Measurements from ENCODE around the gene SIRT2. TPM values are rescaled to one million over a fixed set of nuclear protein-coding genes. Genes with fewer than 3 reads are reported as not detected.
"Not testable (repeated sequence)": the region's sequence is repeated elsewhere in the genome, so short reads cannot be mapped to it uniquely, and the experiment has no call there.

The SIRT2 gene
- total RNA-seq, 1 donor from 2014 or later = 91.3 TPM

DNA sequence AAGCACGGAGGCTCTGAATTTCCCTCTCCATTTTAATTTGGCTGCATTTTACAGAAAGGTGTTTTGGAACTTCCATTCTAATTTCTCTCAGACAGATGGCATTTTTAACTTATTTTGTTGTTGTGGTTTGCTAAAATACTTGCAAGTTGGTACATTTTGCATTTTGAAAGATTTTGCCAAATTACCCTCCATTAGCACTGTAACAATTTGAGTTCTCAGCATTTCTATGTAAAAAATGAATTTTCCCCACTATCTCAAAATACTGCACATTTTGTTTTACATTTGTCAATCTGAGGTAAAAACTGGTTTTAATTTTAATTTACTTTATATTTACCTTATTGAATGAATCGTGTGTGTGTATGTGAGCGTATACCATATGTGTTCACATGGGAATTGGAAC lies 42.6 kb downstream of the SIRT2 start:
- Mint-ChIP-seq H3K27ac (ENCODE audit: unreplicated experiment) (peak overlapping the region; percentile 68), H3K36me3 (ENCODE audit: unreplicated experiment) (peaks cover 5% of the 10 kb centered on the region), H3K4me1 (ENCODE audit: low read depth, unreplicated experiment) (peaks cover 9% of the 10 kb centered on the region), H3K9me3 (ENCODE audit: unreplicated experiment) (peaks cover 9% of the 10 kb centered on the region), H3K27me3 (ENCODE audit: unreplicated experiment) (peaks cover 10% of the 10 kb centered on the region), H3K4me3 (ENCODE audit: unreplicated experiment) (no peak overlapping the region)
- TF ChIP-seq, protein P1, sequence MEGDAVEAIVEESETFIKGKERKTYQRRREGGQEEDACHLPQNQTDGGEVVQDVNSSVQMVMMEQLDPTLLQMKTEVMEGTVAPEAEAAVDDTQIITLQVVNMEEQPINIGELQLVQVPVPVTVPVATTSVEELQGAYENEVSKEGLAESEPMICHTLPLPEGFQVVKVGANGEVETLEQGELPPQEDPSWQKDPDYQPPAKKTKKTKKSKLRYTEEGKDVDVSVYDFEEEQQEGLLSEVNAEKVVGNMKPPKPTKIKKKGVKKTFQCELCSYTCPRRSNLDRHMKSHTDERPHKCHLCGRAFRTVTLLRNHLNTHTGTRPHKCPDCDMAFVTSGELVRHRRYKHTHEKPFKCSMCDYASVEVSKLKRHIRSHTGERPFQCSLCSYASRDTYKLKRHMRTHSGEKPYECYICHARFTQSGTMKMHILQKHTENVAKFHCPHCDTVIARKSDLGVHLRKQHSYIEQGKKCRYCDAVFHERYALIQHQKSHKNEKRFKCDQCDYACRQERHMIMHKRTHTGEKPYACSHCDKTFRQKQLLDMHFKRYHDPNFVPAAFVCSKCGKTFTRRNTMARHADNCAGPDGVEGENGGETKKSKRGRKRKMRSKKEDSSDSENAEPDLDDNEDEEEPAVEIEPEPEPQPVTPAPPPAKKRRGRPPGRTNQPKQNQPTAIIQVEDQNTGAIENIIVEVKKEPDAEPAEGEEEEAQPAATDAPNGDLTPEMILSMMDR (IDR thresholded peaks at IDR 0.05; ENCODE audit: partially characterized antibody, unreplicated experiment) = no peak
- DNase-seq = no peak

DNA sequence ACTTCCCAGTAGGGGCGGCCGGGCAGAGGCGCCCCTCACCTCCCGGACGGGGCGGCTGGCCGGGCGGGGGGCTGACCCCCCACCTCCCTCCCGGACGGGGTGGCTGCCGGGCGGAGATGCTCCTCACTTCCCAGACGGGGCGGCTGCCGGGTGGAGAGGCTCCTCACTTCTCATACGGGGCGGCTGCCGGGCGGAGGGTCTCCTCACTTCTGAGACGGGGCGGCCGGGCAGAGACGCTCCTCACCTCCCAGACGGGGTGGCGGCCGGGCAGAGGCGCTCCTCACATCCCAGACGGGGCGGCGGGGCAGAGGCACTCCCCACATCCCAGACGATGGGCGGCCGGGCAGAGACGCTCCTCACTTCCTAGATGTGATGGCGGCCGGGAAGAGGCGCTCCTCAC lies 43.7 kb downstream of the SIRT2 start:
- not testable (repeated sequence) for DNase-seq; H3K4me1 Mint-ChIP-seq (ENCODE audit: low read depth, unreplicated experiment); H3K4me3 Mint-ChIP-seq (ENCODE audit: unreplicated experiment); H3K36me3 Mint-ChIP-seq (ENCODE audit: unreplicated experiment); H3K27ac Mint-ChIP-seq (ENCODE audit: unreplicated experiment)
- Mint-ChIP-seq H3K9me3 (ENCODE audit: unreplicated experiment) (peaks cover 12% of the 10 kb centered on the region), H3K27me3 (ENCODE audit: unreplicated experiment) (peaks cover 12% of the 10 kb centered on the region)

DNA sequence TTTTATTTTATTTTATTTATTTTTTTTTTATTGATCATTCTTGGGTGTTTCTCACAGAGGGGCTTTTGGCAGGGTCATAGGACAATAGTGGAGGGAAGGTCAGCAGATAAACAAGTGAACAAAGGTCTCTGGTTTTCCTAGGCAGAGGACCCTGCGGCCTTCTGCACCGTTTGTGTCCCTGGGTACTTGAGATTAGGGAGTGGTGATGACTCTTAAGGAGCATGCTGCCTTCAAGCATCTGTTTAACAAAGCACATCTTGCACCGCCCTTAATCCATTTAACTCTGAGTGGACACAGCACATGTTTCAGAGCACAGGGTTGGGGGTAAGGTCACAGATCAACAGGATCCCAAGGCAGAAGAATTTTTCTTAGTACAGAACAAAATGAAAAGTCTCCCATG lies 44.5 kb downstream of the SIRT2 start:
- not testable (repeated sequence) for H3K4me1 Mint-ChIP-seq (ENCODE audit: low read depth, unreplicated experiment); H3K36me3 Mint-ChIP-seq (ENCODE audit: unreplicated experiment); H3K4me3 Mint-ChIP-seq (ENCODE audit: unreplicated experiment); DNase-seq
- Mint-ChIP-seq H3K27me3 (ENCODE audit: unreplicated experiment) (peaks cover 20% of the 10 kb centered on the region), H3K27ac (ENCODE audit: unreplicated experiment) (peak overlapping the region; percentile 87), H3K9me3 (ENCODE audit: unreplicated experiment) (peaks cover 19% of the 10 kb centered on the region)

DNA sequence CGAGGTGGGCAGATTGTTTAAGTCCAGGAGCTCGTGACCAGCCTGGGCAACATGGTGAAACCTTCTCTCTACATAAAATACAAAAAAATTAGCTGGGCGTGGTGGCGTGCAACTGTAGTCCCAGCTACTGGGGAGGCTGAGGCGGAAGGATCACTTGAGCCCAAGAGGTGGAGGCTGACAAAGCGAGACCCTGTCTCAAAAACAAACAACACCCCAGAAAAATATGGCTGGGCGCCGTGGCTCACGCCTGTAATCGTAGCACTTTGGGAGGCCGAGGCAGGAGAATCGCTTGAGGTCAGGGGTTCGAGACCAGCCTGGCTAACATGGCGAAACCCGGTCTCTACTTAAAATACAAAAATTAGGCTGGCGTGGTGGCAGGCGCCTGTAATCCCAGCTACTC lies 46.2 kb downstream of the SIRT2 start:
- Mint-ChIP-seq H3K36me3 (ENCODE audit: unreplicated experiment) (peaks cover 5% of the 10 kb centered on the region), H3K4me1 (ENCODE audit: low read depth, unreplicated experiment) (peaks cover 11% of the 10 kb centered on the region), H3K9me3 (ENCODE audit: unreplicated experiment) (peaks cover 25% of the 10 kb centered on the region), H3K27me3 (ENCODE audit: unreplicated experiment) (peaks cover 26% of the 10 kb centered on the region), H3K4me3 (ENCODE audit: unreplicated experiment) (peak overlapping the region; percentile 93), H3K27ac (ENCODE audit: unreplicated experiment) (peak overlapping the region; percentile 88)
- no peak for DNase-seq
- TF ChIP-seq, protein P1 (IDR thresholded peaks at IDR 0.05; ENCODE audit: partially characterized antibody, unreplicated experiment) = no peak

DNA sequence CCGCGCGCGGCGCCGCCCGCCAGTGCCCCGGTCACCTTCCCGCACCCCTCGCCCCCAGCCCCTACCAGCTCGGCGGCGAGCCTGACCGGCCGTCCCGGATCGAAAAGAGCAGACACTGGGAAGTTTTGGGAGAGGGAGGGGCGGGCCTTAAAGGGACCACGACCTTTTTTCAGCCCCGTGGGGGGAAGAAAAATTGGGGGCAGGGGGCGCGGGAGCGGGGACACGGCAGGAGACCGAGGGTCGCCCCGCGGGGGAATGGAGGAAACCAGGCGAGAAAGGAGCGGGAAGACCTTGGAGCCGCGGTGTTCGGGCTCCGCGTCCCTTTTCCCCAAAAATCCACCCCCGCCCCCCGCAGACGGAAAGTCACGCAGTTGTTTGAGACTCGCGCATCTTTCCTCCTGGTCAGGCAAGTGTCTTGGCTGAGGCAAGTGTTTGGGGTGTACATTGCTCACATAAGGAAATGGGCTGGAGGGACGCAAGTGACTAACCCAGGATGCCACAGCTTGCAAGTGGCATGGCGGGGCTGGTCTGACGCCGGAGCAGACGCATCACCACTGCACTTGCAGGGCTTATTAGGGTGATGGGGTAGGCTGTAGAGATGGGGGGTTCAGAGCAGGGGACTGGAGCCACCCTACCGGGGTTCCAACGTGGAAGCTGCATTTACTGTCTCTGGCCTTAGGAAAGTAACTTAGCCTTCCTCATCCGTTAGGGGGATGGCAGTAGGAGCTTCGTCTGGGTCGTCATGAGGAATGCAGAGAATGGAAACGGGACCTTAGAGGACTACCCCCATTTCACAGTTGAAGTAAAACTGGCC lies 47.0 kb downstream of the SIRT2 start:
- H3K9me3 Mint-ChIP-seq (ENCODE audit: unreplicated experiment) = peaks cover 25% of the 10 kb centered on the region
- TF ChIP-seq, protein P1 (IDR thresholded peaks at IDR 0.05; ENCODE audit: partially characterized antibody, unreplicated experiment) = no peak
- H3K27me3 Mint-ChIP-seq (ENCODE audit: unreplicated experiment) = peaks cover 28% of the 10 kb centered on the region
- peaks cover 5% of the 10 kb centered on the region for H3K36me3 Mint-ChIP-seq (ENCODE audit: unreplicated experiment)
- peak overlapping the region; percentile 88 for H3K27ac Mint-ChIP-seq (ENCODE audit: unreplicated experiment)
- H3K4me1 Mint-ChIP-seq (ENCODE audit: low read depth, unreplicated experiment) = peaks cover 13% of the 10 kb centered on the region
- H3K4me3 Mint-ChIP-seq (ENCODE audit: unreplicated experiment) = peak overlapping the region; percentile 93
- peak; percentile 35 for DNase-seq

DNA sequence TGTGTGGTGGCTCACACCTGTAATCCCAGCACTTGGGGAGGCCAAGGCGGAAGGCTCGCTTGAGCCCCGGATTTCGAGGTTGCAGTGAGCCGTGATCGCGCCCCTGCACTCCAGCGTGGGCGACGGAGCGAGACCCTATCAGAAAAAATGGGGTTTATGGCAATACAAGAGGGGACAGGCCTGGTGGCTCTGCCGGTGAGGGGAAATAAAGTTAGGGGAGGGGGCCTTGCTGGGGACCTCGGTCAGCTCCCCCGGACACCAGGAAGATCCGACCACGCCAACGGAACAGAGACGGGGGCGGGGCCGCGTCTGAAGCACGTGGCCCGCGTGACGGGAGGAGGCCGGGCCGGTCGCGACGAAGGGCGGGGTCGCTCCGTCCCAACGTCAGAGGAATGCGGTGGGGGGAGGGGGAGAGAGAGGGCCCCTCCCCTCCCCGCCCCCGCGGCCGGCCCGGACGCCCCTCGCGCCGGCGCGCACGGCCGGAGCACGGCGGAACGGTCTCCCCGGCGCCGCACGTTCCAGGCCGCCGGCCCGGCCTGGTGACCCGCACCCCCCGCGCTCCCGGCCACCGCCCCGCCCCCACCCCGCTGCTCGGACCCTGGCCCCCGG lies 47.7 kb downstream of the SIRT2 start:
- Mint-ChIP-seq H3K9me3 (ENCODE audit: unreplicated experiment) (peaks cover 26% of the 10 kb centered on the region), H3K27ac (ENCODE audit: unreplicated experiment) (peak overlapping the region; percentile 64), H3K4me3 (ENCODE audit: unreplicated experiment) (peak overlapping the region; percentile 93), H3K4me1 (ENCODE audit: low read depth, unreplicated experiment) (peaks cover 13% of the 10 kb centered on the region), H3K27me3 (ENCODE audit: unreplicated experiment) (peaks cover 28% of the 10 kb centered on the region), H3K36me3 (ENCODE audit: unreplicated experiment) (peaks cover 3% of the 10 kb centered on the region)
- TF ChIP-seq, protein P1 (IDR thresholded peaks at IDR 0.05; ENCODE audit: partially characterized antibody, unreplicated experiment) = no peak
- peak; percentile 92 for DNase-seq

Data from glutamatergic neuron (in vitro differentiated cells).